Activated CD8-positive, alpha-beta memory T cell treated with anti-CD3 and anti-CD28 coated beads, Interleukin-2, amount 50 U/mL, for 1 hour (primary cell): ENCODE data around the gene KCNIP3.

Source experiments
- DNase-seq: peaks from one replicate; pipeline ENCODE4 v3.0.0-alpha.2; 2020; ENCODE audit errors: extremely low read depth

The KCNIP3 gene

DNA sequence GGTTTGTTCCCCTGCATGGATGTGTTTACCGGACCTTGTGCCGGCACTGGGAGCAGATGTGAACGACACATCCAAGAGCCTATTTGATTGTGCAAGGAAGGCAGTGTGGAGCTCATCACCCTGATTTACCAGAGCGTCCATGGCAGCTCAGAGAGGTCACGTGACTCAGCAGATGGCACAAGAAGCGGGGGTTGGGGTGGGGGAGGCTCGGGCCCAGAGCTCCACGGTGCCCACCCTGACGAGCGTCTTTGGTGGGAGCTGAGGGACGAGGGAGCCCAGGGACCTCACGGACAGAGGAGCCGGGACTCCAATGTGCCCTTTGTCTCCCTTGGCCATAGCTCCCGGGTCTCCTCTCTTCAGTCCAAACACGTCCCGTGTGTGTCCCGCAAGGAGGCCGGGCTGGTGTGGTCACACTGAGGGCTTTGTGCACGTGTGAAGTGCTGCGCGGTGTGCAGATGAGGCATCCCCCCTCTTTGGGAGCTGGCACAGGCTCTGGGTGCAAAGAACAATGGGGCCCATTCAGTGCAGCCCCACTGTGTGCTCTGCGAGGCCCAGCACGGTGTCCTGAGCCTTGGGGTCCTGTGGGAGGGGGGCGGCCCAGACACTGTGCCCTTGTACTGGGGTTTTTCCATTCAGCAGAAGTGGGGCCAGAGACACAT is 15.5 kb downstream of the KCNIP3 start:
- DNase-seq: no peak

DNA sequence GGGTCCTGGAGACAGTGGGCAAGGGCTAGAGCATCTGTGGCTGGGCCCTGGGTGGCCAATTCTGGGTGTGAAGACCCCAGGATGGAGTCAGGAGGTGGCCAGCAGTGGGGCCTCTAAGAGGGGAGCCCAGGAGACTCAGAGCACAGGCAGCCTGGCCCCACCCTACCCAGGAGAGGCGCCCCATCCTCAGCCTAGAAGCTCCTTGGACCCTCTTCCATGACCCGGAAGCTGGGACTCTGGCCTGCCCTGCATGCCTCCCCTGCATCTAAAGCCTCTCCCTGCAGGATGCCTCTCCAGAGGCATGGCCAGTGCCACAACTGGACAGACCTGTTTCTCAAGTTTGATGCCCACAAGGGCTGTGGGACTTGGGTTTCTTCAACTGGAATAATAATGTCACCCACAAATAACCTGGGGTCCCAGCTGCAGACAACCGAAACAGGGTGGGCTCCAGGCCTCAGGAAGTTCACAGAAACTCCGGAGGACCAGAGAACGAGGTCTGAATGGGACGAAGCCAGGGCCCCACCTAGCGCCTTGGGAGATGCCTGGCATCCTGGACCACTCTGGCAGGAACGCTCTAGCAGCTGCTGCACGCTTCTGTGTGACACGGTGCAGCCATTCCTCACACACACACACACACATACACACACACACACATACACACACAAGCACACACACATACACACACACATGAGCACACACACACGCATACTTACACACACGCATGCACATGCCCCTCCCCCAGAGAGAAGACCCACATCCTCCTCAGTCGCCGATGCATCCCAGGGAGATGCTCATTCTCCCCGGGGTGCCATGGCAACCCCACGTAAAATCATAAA is 16.4 kb downstream of the KCNIP3 start:
- DNase-seq: no peak

DNA sequence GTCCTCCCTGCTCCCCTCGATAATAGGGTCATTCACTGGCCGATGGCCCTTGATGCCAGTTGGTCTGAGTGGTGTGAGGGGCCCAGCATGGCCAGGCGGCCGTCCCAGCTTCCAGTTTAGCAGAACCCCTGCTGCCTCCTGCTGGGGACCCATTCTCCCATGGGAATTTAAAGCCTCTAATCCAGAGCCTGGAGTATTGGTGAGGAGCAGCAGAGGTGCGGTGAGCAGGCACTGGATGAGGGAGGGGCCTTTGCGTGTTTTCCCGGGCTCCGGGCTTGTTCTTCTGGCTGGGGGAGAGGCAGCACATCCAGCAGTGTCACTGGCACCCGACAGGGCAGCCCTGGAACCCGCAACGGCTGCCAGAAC is 17.4 kb downstream of the KCNIP3 start:
- DNase-seq: no peak

DNA sequence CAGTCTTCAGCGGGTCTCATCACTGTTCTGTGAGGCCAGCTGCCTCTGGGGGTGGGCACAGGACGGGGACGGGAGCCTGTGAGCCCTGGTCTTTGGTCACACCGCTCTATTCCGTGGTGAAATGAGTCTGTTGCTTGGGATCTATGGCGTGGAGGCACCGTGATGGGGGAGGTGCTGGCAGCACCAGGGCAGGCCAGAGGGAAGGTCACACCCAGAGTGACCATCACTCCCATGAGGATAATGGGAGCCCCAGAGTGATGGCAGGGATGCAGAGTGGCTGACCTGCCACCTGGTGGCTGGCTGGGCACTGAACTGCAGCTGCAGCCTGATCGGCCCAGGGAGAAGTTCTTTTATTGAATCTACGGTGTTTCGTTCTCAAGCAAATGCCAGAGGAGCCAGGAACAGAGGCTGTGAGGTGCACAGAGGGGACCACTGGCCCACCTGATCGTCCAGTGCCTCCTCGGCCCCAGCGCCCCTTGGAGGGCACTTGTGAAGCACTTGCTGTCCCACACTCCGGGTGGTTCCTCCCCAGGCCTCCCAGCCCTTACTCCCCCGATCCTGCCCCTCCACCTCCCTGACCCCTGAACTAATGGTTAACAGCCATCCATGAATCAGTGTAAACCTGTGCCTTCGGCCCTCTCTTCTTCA is 17.9 kb downstream of the KCNIP3 start:
- no peak for DNase-seq

DNA sequence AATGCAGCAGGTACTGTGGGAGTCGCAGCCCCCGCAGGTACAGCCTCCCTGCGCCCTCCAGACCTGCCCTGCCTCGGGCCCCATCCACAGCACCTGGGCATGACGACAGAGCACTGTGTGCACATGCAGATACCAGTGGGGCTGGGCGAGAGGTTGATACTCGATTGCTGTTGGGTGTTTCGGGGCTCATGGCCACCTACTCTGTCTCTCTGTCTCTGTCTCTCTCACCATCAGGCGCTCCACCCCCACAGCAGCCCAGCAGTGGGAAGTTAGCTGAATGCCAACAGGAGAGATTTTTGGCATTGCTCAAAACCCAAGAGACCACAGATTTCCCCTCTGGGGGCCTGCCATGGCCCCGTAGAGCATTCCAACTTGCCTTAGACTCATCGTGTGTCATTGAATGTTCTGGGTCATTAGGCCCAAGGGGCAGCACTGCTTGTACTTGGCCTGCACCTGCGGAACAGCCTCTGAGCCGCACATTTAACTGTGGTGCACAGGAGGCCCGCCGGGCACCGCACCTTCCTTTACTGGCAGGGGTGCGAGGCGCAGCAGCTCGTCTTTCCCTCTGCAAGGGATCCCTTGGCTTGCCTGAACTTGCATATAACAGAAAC is 18.8 kb downstream of the KCNIP3 start:
- no peak for DNase-seq

DNA sequence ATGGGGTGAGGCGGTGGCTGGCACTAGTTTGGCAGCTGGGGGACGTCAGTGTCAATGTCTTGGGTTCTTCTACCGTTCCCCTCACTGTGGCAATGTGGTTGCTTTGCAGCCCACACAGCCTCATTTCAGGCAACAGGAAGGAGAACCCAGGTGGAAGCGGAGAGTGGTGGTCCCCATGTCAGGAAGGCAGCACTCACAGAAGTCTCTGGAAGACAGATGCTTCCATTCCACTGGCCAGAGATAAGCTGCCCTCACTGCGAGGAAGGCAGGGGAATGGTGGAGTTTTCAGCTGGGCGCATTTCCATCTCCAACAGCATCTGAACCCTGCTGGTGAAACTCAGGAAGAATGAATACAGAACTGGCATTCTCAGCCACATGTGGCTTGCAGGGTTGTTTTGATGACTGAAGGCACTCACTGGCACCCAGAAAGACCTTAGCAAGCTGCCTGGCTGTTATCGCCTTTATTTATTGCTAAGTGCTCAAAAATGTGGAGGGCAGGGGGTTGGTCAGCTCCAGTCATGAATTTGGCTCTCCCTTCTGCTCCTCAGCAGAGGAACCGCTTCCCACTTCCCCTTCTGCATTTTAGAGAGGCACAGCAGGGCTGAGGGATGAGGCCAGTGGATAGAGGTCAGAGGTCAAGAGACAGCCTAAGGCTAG is 19.4 kb downstream of the KCNIP3 start:
- DNase-seq: no peak

DNA sequence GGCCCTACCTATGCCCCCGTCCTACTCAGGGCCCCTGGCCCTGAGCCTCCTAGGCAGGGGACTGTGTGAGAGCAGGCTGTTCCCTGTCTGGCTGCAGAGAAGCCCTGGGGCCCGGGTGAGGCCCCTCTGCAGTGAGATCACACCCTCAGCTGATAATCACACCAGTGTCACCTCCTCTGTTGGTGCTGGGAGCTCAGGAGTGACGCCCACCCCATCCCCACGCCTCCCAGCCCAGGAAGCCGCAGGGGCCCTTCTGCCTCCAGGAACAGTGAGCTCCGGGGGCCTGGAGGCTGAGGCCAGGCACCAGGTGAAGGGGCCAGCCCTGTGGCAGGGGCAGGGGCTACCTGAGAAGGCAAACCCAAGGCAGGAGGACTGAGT is 20.0 kb downstream of the KCNIP3 start:
- no peak for DNase-seq

DNA sequence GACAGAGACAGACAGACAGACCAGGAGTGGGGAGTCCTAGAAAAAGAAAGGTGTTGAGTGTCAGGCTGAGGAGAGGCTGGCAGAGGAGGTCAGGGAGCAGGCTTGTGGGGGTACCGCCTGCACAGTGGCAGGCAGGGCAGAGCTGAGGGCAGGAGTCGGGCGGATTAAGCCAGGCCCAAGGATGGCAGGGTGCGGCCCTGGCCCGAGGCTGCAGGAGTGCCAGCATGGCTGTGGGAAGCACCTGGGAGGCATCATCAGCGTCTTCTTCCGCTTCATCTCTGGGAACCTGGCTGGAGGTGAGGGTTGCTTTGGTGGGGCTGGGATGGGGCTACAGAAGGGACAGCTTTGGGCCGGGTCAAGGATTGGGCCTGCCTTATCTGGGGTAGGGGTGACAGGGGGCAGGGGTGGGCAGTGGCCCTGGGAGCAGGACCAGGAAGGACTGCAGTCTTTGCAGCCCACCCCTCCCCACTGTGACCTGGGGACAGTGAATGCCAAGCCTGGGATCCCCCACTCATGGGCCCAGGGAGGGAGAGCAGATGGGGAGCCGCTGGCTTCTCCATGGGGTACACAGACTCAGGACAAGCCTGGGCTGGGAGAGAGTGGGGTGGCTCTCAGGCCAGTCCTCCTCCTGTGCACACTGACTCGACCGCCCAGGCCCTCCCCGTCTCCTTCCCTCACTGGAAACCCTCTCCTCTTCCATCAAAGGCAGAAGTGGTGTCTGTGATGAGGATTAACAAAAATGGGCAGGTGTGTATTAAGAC is 20.7 kb downstream of the KCNIP3 start:
- no peak for DNase-seq

DNA sequence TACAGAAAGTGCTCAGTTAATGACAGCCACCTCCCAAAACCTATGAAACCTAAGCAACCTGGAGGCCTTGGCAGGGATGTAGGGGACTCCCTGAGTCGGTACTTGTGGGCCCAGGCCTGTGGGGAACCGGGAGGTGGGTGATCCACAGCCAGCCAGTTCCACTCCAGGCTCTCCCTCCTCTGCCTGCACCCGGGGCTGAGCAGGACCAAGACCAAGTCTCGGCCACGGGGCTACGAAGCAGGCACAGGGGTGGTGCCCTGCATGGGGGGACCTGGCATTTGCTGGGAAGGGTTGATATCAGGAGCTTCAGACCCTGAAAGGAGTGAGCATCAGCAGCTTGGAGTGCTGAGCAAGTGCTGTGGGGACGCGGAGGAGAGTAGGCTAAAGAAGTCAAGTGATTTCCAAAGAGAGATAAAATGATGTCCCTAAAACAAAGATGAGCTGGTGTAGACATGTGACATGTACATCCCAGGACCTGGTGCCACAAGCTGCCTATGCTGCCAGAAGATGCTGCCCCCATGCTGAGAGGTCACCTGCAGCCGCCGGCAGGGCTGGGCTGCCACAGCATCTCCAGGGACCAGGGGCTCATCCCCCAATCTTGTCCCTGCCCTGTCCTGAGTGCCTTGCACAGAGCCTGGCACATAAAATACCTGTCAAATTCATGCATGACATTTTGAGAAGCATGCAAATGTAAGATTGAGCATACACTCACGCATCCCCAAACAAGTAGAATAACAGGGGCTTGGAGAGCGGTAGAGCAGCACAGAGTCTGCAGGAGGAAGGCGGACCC is 21.5 kb downstream of the KCNIP3 start:
- no peak for DNase-seq

DNA sequence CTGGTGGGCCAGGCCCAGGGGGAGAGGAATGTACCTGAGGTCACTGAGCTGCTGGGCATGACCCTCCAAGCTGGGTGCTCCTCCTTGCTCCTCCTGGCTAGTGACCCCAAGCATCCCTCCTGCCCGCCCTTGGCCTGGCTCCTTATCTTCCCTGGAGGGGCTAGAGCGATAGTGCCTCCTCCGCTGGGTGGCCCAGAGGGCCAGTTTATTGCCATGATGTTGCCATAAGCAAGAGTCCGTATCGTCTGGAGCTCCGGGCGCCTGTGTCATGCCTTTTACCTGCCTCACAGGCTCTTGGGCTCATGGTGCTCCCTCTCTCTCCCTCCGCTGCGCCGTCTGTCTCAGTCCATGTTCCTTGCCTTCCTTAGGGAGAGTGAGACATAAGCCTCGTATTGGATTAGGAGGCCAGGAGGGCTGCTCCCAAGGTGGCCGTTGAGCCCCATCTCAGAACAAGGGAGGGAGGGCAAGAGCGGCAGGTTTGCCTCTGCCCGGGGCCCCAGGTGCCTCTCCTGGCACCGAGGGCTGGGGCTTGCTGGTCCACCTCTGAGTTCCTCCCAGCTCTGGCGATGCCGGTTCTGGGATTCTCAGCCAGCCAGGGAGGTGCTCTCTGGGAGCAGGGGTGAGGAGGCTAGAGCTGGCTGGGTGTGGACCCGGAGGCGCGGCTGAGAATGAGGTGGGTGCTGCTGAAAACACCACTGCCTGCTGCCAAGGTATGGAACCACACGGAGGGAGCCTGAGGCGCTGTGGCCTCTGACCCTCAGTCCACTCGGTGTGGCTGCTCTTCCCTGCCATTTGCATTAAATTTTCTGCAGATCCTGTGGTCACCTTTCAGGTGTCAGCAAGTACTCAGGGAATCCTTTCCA is 22.6 kb downstream of the KCNIP3 start:
- no peak for DNase-seq

DNA sequence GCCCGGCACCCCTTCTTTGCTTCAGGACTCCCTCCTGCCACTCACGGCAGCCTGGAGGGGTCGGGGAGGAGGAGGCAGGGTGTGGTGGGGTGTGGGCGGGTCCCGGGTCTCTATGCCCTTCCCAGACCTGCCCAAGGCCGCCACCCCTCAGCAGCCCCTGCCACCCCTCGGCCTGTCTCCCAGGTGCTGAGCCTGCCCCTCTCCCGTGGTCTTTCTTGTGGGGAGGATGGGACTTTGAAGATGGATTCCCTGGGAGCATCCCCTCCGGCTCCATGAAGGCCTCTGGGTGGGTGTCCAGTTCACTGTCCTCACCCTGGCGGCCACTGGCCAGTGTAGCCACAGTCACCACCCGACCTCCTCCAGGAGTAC is 23.2 kb downstream of the KCNIP3 start:
- no peak for DNase-seq

DNA sequence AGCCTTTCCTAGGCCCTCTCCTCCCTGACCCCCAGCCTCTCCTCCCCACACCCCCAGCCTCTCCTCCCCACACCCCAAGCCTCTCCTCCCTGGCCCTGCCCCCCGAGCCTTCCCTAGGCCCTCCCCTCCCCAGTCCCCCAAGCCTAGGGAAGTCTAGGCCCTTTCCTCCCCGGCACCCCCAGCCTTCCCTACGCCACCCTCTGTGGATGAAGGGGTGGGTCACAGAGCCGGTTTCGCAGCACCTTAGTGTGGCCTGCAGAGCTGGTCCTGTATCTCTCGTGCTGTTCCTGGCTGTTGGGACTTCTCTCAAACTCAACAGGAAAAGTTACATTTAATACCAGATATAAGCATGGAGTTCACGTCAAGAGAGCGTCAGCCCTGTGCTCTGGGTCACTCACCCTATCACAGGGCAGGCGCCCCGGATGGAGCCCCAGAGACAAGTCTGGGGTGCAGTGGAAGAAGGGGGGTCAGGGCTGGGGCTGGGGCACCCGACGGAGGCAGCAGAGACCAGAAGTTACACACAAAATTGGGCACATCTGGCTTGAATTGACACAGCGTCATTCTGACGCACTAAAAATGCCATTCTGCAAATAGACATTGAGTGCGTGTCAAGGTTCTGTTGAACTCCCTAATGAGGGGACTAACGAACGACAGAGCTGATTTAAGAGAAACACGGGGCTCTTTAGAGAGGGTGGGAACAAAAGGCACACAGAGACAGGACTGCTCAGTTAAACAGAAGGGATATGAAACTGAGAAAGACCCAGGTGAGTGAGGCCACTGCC is 24.0 kb downstream of the KCNIP3 start:
- DNase-seq: no peak

DNA sequence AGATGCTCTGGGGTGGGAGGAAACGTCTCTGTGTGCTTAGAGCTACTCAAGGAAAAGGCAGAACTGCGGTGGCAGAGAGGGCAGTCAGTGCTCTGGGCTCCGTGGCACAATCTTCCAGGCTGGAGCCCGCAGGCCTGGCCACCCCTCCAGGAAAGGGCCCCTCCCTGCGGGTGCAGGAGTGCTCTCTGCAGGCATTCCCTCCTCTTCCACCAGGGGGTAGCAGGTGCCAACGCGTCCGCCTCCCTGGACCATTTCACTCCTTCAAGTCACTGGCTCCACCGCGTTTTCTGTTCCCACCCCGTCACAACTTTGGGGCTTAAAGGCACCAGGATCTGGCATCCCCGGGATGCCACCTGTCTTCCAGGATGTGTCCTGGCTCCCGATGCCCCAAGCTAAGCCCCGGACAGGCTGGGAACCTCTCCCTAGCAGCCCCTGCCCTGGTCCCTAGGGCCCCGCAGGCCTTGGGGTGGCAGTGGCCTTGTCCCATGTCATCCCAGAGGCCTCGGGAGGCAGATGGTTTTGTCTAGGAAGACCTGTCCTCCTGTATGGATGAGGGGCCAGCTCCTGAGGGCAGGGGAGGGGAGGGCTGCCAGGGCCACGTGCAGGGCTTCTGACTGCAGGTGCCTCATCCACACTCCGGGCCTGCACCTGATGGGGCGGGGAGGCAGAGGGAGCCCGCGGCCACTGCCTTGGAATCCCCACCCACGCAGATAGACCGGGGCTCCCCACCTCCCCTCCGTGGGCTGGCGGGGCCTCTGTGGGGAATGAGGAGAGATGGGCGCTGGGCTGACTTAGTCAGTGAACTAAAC is 26.4 kb downstream of the KCNIP3 start:
- no peak for DNase-seq

DNA sequence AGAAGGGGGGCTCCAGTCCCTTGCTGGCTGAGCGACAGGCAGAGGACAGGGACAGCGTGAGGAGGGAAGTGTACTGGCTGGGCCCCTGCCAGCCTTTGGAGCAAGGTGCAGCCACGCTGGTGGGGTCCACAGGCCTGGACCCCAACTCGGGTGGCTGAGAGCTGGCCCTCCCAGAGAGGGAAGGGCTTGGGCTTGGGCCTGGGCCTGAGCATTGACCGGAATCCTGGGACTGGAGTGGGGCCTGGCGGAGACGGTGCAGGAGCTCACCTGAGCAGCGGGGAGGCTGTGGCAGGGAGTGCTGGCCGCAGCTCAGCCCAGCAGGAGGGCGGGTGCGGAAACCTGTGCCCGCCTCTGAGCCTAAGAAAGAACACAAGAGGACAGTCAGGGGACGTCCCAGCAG is 27.9 kb downstream of the KCNIP3 start:
- no peak for DNase-seq

DNA sequence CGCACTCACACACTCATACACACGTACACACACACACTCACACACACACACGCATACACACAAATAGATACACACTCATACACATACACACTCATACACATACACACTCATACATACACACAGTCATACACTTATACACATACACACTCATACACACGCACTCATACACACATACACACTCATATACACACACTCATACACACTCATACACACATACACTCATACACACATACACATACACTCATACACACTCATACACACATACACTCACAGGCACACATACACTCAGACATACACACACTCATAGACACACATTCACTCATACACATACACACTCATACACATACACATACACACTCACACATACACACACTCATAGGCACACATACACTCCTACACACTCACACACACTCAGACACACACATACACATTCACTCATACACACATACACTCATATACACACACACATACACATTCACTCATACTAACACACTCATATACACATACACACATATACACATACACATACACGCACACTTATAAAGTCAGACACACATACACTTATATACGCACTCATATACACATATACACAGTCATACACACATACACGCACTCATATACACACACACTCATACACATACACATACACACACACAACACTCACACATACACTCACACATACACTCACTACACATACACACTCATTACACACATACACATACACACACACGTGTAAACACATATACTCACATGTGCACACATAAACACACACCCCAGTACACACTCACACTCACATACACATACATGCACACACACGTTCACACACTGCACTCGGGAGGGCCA is 28.7 kb downstream of the KCNIP3 start:
- no peak for DNase-seq

DNA sequence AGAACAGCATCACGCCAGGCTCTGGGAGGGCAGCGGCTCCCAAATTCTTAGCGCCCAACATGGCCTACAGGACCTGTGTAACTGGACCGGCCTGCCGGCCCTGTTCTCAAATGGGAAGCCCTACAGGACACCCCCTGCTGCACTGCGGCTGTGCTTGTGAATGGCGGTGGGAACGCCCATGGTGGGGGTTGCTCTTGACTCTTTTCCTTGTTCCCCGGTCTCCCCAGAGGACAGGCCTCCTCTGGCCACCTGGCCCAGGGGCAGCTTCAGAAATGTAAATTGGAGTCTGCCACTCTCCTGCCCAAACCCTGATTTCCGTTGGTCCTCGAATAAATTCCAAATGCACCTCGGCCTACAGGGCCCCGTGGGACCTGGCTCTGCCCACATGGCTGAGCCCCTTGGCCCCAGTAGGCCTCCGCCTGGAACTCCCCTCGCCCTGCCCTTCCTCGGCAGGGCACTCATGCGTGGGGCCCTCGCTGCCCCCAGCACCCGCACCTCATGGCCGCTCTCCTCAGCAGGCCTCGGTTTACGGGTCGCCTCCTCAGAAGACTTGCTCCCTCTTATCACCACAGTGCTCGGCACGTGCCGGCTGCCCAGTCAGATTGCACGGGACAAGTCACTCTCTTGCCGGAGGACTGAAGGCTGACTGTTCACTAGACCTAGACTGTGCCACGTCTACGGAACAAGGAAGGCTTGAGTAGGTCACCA is 29.4 kb downstream of the KCNIP3 start:
- no peak for DNase-seq
